Astrocyte (in vitro differentiated cells and primary cell): Measurements from ENCODE around the gene GOLGA6A. TPM values are rescaled to one million over a fixed set of nuclear protein-coding genes. Genes with fewer than 3 reads are reported as not detected.

Experiments used
- DNase-seq: peaks from one replicate; pipeline ENCODE4 v3.0.0-alpha.2; 2010; ENCODE audit warnings: low read depth
- FAIRE-seq: peaks from 2 replicates; lab custom pipeline; 2011; peaks lifted over from hg19 to GRCh38; lab: Jason Lieb, UNC
- H2AFZ ChIP-seq: 2 replicates; pipeline ENCODE4 v1.6.0; 2012; ENCODE audit warnings: low read depth, low read length, inconsistent platforms
- H3K27ac ChIP-seq: 2 replicates; pipeline ENCODE4 v1.5.1; 2011; ENCODE audit warnings: low read depth, low read length, inconsistent platforms
- H3K27me3 ChIP-seq: 2 replicates; pipeline ENCODE4 v1.6.0; 2011; ENCODE audit warnings: low read length, inconsistent platforms; ENCODE audit not compliant: insufficient read depth
- H3K36me3 ChIP-seq: 2 replicates; pipeline ENCODE4 v1.5.1; 2011; ENCODE audit warnings: low read length, inconsistent platforms; ENCODE audit not compliant: insufficient read depth
- H3K4me1 ChIP-seq: 2 replicates; pipeline ENCODE4 v1.5.1; 2011; ENCODE audit warnings: low read length, inconsistent platforms; ENCODE audit not compliant: insufficient read depth
- H3K4me2 ChIP-seq: 2 replicates; pipeline ENCODE4 v1.6.0; 2012; ENCODE audit warnings: low read length, inconsistent platforms
- H3K4me3 ChIP-seq: 2 replicates; pipeline ENCODE4 v1.5.1; 2011; ENCODE audit warnings: low read depth, mild to moderate bottlenecking, low read length, inconsistent platforms; ENCODE audit not compliant: insufficient read depth
- H3K79me2 ChIP-seq: 2 replicates; pipeline ENCODE4 v1.6.0; 2012; ENCODE audit warnings: mild to moderate bottlenecking, low read length, inconsistent platforms; ENCODE audit not compliant: insufficient read depth
- H3K9ac ChIP-seq: 2 replicates; pipeline ENCODE4 v1.6.0; 2012; ENCODE audit warnings: mild to moderate bottlenecking, low read length, inconsistent platforms
- H3K9me3 ChIP-seq: 2 replicates; pipeline ENCODE4 v1.5.1; 2012; ENCODE audit warnings: low read depth, mild to moderate bottlenecking, low read length, inconsistent platforms; ENCODE audit not compliant: insufficient read depth
- H4K20me1 ChIP-seq: 2 replicates; pipeline ENCODE4 v1.6.0; 2012; ENCODE audit warnings: low read length, inconsistent platforms; ENCODE audit not compliant: insufficient read depth
- H3K27ac Mint-ChIP-seq: one replicate; pipeline ENCODE4 v1.8.0; 2021; ENCODE audit warnings: mild to moderate bottlenecking, mixed read lengths; ENCODE audit not compliant: unreplicated experiment
- H3K27me3 Mint-ChIP-seq: one replicate; pipeline ENCODE4 v1.8.0; 2021; ENCODE audit warnings: low read depth, mixed read lengths; ENCODE audit not compliant: unreplicated experiment
- H3K36me3 Mint-ChIP-seq: one replicate; pipeline ENCODE4 v1.8.0; 2021; ENCODE audit warnings: low read depth, mixed read lengths; ENCODE audit not compliant: unreplicated experiment
- H3K4me1 Mint-ChIP-seq: one replicate; pipeline ENCODE4 v1.8.0; 2021; ENCODE audit warnings: low read depth, mixed read lengths; ENCODE audit not compliant: unreplicated experiment
- H3K4me3 Mint-ChIP-seq: one replicate; pipeline ENCODE4 v1.8.0; 2021; ENCODE audit warnings: mild to moderate bottlenecking, moderate library complexity, mixed read lengths; ENCODE audit not compliant: unreplicated experiment
- H3K9me3 Mint-ChIP-seq: one replicate; pipeline ENCODE4 v1.8.0; 2021; ENCODE audit warnings: mild to moderate bottlenecking, mixed read lengths; ENCODE audit not compliant: unreplicated experiment
- CTCF ChIP-seq: IDR thresholded peaks from 2 replicates; pipeline ENCODE4 v1.5.1; 2011; ENCODE audit warnings: low read depth, mild to moderate bottlenecking, inconsistent platforms, low read length, moderate library complexity; ENCODE audit not compliant: insufficient read depth
- EZH2 ChIP-seq: IDR thresholded peaks from 2 replicates; pipeline ENCODE4 v1.6.1; 2012; ENCODE audit warnings: mild to moderate bottlenecking, low read length, inconsistent platforms; ENCODE audit not compliant: insufficient read depth
- total RNA-seq: library from RNA; stranded (reverse); gene quantifications from 2 replicates; pipeline ENCODE4 v1.2.1, GENCODE V29; 2021

Gene GOLGA6A
- total RNA-seq, 1 donor from 2014 or later, result 0.30 TPM

GRCh38 chr15:74129586-74130154 lies 47.3 kb upstream of the GOLGA6A start:
- H3K36me3 ChIP-seq, result no peaks in the 10 kb centered on the region
- peak overlapping the region; percentile 23 for H3K4me3 ChIP-seq
- Mint-ChIP-seq H3K36me3 (no peaks in the 10 kb centered on the region), H3K4me1 (peaks cover 2% of the 10 kb centered on the region), H3K27ac (peak overlapping the region; percentile 26), H3K27me3 (peaks cover 61% of the 10 kb centered on the region), H3K4me3 (no peak overlapping the region), H3K9me3 (peaks cover 28% of the 10 kb centered on the region)
- peaks cover 18% of the 10 kb centered on the region for H3K9me3 ChIP-seq
- DNase-seq, result no peak
- no peak overlapping the region for H3K9ac ChIP-seq
- TF ChIP-seq EZH2, result peak; percentile 96
- TF ChIP-seq CTCF, result no peak
- no peak overlapping the region for H3K27ac ChIP-seq
- peaks cover 21% of the 10 kb centered on the region for H3K4me1 ChIP-seq
- no peak for FAIRE-seq
- peaks cover 71% of the 10 kb centered on the region for H3K27me3 ChIP-seq
- H4K20me1 ChIP-seq, result no peaks in the 10 kb centered on the region
- H2AFZ ChIP-seq, result peak overlapping the region; percentile 41
- no peaks in the 10 kb centered on the region for H3K79me2 ChIP-seq
- H3K4me2 ChIP-seq, result peak overlapping the region; percentile 88

GRCh38 chr15:74128785-74129585 lies 46.6 kb upstream of the GOLGA6A start:
- peak overlapping the region; percentile 88 for H3K4me2 ChIP-seq
- peak overlapping the region; percentile 12 for H3K27ac Mint-ChIP-seq

More at GRCh38 chr15:74128785-74129585, 46.6 kb upstream of the GOLGA6A start:
- TF ChIP-seq CTCF (no peak), EZH2 (no peak)
- H3K27me3 ChIP-seq, result peaks cover 70% of the 10 kb centered on the region
- peak overlapping the region; percentile 41 for H2AFZ ChIP-seq
- H3K4me1 ChIP-seq, result peaks cover 19% of the 10 kb centered on the region
- H3K9me3 Mint-ChIP-seq, result peaks cover 26% of the 10 kb centered on the region
- H3K9me3 ChIP-seq, result peaks cover 18% of the 10 kb centered on the region
- no peaks in the 10 kb centered on the region for H3K79me2 ChIP-seq
- no peak overlapping the region for H3K4me3 Mint-ChIP-seq
- peaks cover 2% of the 10 kb centered on the region for H3K4me1 Mint-ChIP-seq
- H3K36me3 Mint-ChIP-seq, result no peaks in the 10 kb centered on the region
- peaks cover 64% of the 10 kb centered on the region for H3K27me3 Mint-ChIP-seq
- peak overlapping the region; percentile 23 for H3K4me3 ChIP-seq
- no peaks in the 10 kb centered on the region for H3K36me3 ChIP-seq
- no peak overlapping the region for H3K9ac ChIP-seq
- H3K27ac ChIP-seq, result no peak overlapping the region
- H4K20me1 ChIP-seq, result no peaks in the 10 kb centered on the region
- DNase-seq (no peak), FAIRE-seq (no peak)
